ENCODE results near the gene TALDO1. TPM values are rescaled to one million over a fixed set of nuclear protein-coding genes. Genes with fewer than 3 reads are reported as not detected.
"Not testable (repeated sequence)": the region's sequence is repeated elsewhere in the genome, so short reads cannot be mapped to it uniquely, and the experiment has no call there.

Gene TALDO1
- total RNA-seq, 1 donor from 2014 or later, result 101 TPM

GRCh38 chr11:737366-737765 is 9.9 kb upstream of the TALDO1 start:
- H3K9me3 ChIP-seq (ENCODE audit: low read depth), result no peaks in the 10 kb centered on the region
- Mint-ChIP-seq H3K36me3 (peaks cover 3% of the 10 kb centered on the region), H3K27me3 (ENCODE audit: insufficient read depth, low read depth) (peaks cover 15% of the 10 kb centered on the region), H3K4me3 (peak overlapping the region; percentile 72), H3K27ac (peak overlapping the region; percentile 18), H3K4me1 (peaks cover 21% of the 10 kb centered on the region), H3K9me3 (peaks cover 13% of the 10 kb centered on the region)
- DNase-seq (ENCODE audit: low spot score), result no peak
- no peaks in the 10 kb centered on the region for H3K36me3 ChIP-seq
- no peak overlapping the region for H3K4me3 ChIP-seq
- TF ChIP-seq CTCF (IDR thresholded peaks at IDR 0.05), result no peak
- no peak for TF ChIP-seq EZH2phosphoT487 (IDR thresholded peaks at IDR 0.05)
- no peak for TF ChIP-seq EZH2 (IDR thresholded peaks at IDR 0.05)
- no peak overlapping the region for H3K9ac ChIP-seq
- H3K4me1 ChIP-seq, result no peaks in the 10 kb centered on the region
- no peak overlapping the region for H3K4me2 ChIP-seq
- no peaks in the 10 kb centered on the region for H3K27me3 ChIP-seq
- H4K20me1 ChIP-seq (ENCODE audit: low read depth), result no peaks in the 10 kb centered on the region
- H3K27ac ChIP-seq, result no peak overlapping the region
- H3F3A ChIP-seq (ENCODE audit: low read depth), result peaks cover 4% of the 10 kb centered on the region
- no peaks in the 10 kb centered on the region for H3K79me2 ChIP-seq (ENCODE audit: low read depth)
- H2AFZ ChIP-seq (replicated peaks), result no peak overlapping the region

GRCh38 chr11:737899-738298 is 9.4 kb upstream of the TALDO1 start:
- not testable (repeated sequence) for H3K27me3 ChIP-seq; H3K36me3 Mint-ChIP-seq; H3K79me2 ChIP-seq (ENCODE audit: low read depth); H3K36me3 ChIP-seq; H3K4me3 ChIP-seq; H3K27ac ChIP-seq; DNase-seq (ENCODE audit: low spot score); H2AFZ ChIP-seq (replicated peaks); H3K4me2 ChIP-seq; H3F3A ChIP-seq (ENCODE audit: low read depth); H3K9ac ChIP-seq; H3K4me1 ChIP-seq; H4K20me1 ChIP-seq (ENCODE audit: low read depth); H3K9me3 ChIP-seq (ENCODE audit: low read depth)
- H3K4me3 Mint-ChIP-seq, result peak overlapping the region; percentile 72
- H3K9me3 Mint-ChIP-seq, result peaks cover 13% of the 10 kb centered on the region
- peaks cover 18% of the 10 kb centered on the region for H3K27me3 Mint-ChIP-seq (ENCODE audit: insufficient read depth, low read depth)
- H3K4me1 Mint-ChIP-seq, result peaks cover 21% of the 10 kb centered on the region
- peak overlapping the region; percentile 46 for H3K27ac Mint-ChIP-seq

GRCh38 chr11:742156-742546 is 5.1 kb upstream of the TALDO1 start:
- no peak overlapping the region for H3K9ac ChIP-seq
- Mint-ChIP-seq H3K4me3 (no peak overlapping the region), H3K27me3 (ENCODE audit: insufficient read depth, low read depth) (peaks cover 6% of the 10 kb centered on the region), H3K36me3 (no peaks in the 10 kb centered on the region), H3K27ac (no peak overlapping the region), H3K9me3 (no peaks in the 10 kb centered on the region), H3K4me1 (peaks cover 20% of the 10 kb centered on the region)
- DNase-seq (ENCODE audit: low spot score), result no peak
- no peak overlapping the region for H3K4me2 ChIP-seq
- no peaks in the 10 kb centered on the region for H3K79me2 ChIP-seq (ENCODE audit: low read depth)
- H3K36me3 ChIP-seq, result no peaks in the 10 kb centered on the region
- no peaks in the 10 kb centered on the region for H4K20me1 ChIP-seq (ENCODE audit: low read depth)
- peaks cover 30% of the 10 kb centered on the region for H3F3A ChIP-seq (ENCODE audit: low read depth)
- no peak overlapping the region for H2AFZ ChIP-seq (replicated peaks)
- H3K9me3 ChIP-seq (ENCODE audit: low read depth), result no peaks in the 10 kb centered on the region
- H3K27me3 ChIP-seq, result no peaks in the 10 kb centered on the region
- H3K4me3 ChIP-seq, result no peak overlapping the region
- H3K4me1 ChIP-seq, result no peaks in the 10 kb centered on the region
- H3K27ac ChIP-seq, result no peak overlapping the region
- no peak for TF ChIP-seq EZH2phosphoT487 (IDR thresholded peaks at IDR 0.05)
- no peak for TF ChIP-seq EZH2 (IDR thresholded peaks at IDR 0.05)
- TF ChIP-seq CTCF (IDR thresholded peaks at IDR 0.05), result no peak

- H3K4me1 Mint-ChIP-seq, result peaks cover 15% of the 10 kb centered on the region
- no peaks in the 10 kb centered on the region for H3K36me3 Mint-ChIP-seq
- H3K27me3 Mint-ChIP-seq (ENCODE audit: insufficient read depth, low read depth), result peaks cover 6% of the 10 kb centered on the region
- Histone ChIP-seq H3K36me3 (no peaks in the 10 kb centered on the region), H3K27me3 (no peaks in the 10 kb centered on the region), H3K9ac (no peak overlapping the region), H3K9me3 (ENCODE audit: low read depth) (no peaks in the 10 kb centered on the region), H3K4me1 (no peaks in the 10 kb centered on the region), H2AFZ (replicated peaks) (no peak overlapping the region), H3K4me2 (no peak overlapping the region), H4K20me1 (ENCODE audit: low read depth) (no peaks in the 10 kb centered on the region), H3F3A (ENCODE audit: low read depth) (peaks cover 30% of the 10 kb centered on the region), H3K79me2 (ENCODE audit: low read depth) (peaks cover 3% of the 10 kb centered on the region), H3K4me3 (no peak overlapping the region), H3K27ac (no peak overlapping the region)
- DNase-seq (ENCODE audit: low spot score), result no peak
- TF ChIP-seq EZH2phosphoT487 (IDR thresholded peaks at IDR 0.05), result no peak
- no peak for TF ChIP-seq CTCF (IDR thresholded peaks at IDR 0.05)
- TF ChIP-seq EZH2 (IDR thresholded peaks at IDR 0.05), result no peak
- H3K27ac Mint-ChIP-seq, result no peak overlapping the region
- H3K9me3 Mint-ChIP-seq, result no peaks in the 10 kb centered on the region
- H3K4me3 Mint-ChIP-seq, result no peak overlapping the region
These were observed 4.6 kb upstream of the TALDO1 start for GRCh38 chr11:742571-743201.
